Measurements from ENCODE around the gene SRRM2.
A peak's percentile ranks its signal among the peaks of the same experiment; 100 is the strongest.

The SRRM2 gene

DNA sequence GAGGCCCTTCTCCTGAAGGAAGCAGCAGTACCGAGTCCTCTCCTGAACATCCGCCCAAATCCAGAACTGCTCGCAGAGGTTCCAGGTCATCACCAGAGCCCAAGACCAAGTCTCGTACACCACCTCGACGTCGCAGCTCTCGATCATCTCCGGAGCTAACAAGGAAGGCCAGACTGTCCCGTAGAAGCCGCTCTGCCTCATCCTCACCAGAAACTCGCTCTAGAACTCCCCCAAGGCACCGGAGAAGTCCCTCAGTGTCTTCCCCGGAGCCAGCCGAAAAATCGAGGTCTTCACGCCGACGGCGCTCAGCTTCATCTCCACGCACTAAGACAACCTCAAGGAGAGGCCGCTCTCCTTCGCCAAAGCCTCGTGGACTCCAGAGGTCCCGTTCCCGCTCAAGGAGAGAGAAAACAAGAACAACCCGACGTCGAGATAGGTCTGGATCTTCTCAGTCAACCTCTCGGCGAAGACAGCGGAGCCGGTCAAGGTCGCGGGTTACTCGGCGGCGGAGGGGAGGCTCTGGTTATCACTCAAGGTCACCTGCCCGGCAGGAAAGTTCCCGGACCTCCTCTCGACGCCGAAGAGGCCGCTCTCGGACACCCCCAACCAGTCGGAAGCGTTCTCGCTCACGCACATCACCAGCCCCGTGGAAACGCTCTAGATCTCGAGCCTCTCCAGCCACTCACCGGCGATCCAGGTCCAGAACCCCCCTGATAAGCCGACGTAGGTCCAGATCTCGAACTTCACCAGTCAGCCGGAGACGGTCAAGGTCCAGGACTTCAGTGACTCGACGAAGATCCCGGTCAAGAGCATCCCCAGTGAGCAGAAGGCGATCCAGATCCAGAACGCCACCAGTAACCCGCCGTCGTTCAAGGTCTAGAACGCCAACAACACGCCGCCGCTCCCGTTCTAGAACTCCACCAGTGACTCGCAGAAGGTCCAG lies 13.3 kb downstream of the SRRM2 start:
- DNase-seq = no peak

DNA sequence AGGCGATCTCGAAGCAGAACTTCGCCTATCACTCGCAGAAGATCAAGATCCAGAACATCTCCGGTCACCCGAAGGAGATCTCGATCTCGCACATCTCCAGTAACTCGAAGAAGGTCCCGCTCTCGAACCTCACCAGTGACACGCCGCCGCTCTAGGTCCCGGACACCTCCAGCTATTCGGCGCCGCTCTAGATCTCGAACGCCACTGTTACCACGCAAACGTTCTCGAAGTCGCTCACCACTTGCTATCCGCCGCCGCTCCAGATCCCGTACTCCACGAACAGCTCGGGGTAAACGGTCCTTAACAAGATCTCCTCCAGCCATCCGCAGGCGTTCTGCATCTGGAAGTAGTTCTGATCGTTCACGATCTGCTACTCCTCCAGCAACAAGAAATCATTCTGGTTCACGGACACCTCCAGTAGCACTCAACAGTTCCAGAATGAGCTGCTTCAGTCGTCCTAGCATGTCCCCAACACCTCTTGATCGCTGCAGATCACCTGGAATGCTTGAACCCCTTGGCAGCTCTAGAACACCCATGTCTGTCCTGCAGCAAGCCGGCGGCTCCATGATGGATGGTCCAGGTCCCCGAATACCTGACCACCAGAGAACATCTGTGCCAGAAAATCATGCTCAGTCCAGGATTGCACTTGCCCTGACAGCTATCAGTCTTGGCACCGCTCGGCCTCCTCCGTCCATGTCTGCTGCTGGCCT lies 14.1 kb downstream of the SRRM2 start:
- no peak for DNase-seq

DNA sequence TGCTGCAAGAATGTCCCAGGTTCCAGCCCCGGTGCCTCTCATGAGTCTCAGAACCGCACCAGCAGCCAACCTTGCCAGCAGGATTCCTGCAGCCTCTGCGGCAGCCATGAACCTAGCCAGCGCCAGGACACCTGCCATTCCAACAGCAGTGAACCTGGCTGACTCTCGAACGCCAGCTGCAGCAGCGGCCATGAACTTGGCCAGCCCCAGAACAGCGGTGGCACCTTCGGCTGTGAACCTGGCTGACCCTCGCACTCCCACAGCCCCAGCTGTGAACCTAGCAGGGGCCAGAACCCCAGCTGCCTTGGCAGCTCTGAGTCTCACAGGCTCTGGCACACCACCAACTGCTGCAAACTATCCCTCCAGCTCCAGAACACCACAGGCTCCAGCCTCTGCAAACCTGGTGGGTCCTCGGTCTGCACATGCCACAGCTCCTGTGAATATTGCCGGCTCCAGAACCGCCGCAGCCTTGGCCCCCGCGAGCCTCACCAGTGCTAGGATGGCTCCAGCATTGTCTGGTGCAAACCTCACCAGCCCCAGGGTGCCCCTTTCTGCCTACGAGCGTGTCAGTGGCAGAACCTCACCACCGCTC lies 14.8 kb downstream of the SRRM2 start:
- no peak for DNase-seq

DNA sequence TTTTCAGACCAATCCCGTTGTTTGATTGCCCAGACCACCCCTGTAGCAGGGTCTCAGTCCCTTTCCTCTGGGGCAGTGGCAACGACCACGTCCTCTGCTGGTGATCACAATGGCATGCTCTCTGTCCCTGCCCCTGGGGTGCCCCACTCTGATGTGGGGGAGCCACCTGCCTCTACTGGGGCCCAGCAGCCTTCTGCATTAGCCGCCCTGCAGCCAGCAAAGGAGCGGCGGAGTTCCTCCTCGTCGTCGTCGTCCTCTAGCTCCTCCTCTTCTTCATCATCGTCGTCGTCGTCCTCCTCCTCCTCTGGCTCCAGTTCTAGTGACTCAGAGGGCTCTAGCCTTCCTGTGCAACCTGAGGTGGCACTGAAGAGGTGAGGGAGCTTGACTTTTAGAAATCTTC lies 15.5 kb downstream of the SRRM2 start:
- DNase-seq = no peak

DNA sequence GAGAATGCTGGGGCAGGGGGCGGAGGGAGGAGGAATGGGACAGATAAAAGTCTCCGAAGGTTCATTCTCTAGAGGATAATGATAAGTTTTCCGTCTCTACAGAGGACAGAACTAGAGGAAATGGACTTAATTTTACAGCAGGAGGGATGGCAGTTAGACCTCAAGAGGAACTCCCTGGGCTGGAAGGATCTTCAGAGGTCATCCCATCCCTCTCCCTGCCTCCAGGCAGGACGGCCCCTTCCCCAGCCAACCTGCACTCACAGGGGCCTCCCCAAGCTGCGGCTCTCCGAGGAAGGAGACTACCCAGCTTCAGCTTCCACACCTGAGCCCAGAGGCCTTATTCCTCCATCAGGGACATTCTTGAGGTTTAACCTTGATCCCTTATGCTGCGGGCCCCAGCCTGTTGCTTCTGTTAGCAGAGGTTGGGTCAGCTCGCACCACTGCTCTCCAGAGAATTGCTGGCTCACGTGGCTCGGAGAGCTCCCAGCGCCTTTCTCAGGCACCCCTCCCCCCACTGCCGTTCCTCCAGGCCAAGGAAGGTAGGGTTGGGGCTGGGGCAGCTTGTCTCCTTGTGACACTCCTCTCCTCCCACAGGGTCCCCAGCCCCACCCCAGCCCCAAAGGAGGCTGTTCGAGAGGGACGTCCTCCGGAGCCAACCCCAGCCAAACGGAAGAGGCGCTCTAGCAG lies 16.1 kb downstream of the SRRM2 start:
- DNase-seq = no peak

DNA sequence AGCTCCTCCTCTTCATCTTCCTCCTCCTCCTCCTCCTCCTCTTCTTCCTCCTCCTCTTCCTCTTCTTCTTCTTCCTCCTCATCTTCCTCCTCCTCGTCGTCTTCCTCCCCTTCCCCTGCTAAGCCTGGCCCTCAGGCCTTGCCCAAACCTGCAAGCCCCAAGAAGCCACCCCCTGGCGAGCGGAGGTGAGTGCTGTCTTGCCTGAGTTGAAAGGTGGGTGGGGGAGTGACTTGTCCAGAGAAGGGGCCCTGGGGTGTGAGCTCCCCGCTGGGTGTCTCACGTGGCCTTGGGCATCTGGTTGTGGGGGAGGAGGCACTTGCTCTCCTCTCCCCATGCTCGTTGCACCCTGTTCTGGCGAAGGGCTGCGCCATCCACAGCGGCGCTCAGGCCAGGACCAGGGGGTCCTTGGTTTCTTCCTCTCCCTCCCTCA lies 16.7 kb downstream of the SRRM2 start:
- no peak for DNase-seq

DNA sequence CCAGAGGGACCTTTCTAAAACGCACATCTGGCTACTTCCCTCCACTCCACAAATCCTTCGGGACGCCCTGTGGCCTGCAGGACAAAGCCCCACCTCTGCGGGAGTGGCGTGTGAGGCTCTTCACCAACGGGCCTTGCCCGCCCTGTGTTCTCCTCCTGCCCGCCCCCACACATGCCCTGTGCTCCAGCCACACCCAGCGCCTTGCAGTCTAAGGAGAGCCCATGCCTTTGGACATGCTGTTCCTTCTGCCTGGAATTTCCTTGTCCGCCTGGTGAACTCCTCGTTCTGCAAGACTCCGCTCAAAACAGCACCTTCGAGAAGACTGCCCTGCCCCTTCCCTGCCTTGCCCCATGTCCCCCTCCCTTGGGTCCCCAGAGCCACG lies 17.2 kb downstream of the SRRM2 start:
- no peak for DNase-seq

DNA sequence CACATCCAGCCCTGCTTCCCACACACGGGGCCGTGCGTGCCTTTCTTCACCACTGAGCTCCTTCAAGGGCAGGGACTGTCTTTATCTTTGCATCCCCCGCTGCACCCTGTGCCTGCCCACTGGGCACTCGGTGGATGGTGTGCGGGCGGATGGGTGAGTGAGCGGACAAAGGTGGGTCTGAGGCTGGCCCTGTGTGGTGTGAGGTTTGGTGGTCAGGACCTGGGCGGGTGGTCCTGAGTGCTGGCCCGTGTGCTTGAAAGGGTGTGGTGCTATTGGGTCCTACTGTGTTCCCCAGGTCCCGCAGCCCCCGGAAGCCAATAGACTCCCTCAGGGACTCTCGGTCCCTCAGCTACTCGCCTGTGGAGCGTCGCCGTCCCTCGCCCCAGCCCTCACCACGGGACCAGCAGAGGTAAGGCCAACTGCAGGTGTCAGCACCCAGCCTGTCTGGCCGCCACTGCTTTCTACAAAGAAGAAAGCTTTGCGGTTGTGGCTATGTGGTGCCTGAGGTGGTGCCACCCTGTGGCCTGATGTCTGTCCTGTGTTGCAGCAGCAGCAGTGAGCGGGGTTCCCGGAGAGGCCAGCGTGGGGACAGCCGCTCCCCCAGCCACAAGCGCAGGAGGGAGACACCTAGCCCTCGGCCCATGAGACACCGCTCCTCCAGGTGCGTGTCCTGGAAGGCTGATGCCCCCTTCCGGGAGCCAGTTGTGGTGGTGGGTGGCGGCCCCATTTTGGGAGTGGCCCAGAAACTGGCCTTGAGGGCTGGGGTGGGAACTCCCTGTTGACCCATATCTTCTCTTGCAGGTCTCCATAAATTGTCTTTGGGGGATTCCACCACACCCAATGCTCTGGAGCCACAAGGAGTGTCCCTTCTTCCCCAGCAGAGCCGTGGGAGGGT lies 17.9 kb downstream of the SRRM2 start:
- peak in 1 of 2 experiments; percentile 5 for DNase-seq

DNA sequence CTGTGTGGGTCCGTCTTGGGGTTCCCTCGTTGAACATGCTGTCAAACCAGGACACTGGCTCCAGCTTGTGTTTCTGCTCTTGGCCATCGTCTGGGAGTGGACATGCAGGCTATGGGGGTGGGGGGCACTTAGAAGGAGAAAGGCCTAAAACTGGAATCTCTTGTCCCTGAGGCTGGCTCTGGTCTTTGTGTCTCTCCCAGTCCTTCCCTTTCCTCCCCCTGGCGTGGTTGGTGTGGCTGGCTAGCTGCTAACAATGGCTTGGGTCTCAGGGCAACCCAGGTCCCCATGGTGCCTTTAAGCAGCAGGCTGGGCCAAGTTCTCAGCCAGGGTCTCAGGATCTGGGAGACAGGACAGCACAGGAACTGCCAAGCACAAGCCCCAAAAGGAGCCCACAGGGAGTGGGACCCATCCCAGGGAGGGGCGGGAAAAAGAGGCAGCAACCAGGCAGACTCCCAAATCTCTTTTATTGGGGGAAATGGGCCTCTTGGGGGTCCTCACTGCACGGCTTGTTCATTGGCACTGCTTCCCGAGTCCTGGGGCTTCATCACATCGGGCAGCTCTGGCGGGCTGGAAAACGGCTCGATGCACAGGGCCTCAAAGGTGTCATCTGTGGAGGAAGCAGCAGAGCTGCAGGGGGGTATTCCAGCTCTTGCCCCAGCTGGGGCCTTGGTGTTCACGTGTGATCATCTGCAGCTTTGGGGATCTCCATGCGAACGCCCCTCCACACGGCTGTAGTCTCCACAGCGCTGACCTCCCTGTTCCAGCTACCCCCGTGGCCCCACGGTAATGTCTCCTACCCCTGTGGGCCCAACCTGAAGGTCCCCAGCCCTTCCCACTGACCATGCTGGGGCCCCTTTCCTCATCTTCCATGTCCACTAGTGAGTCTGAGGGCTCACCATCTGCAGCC lies 19.3 kb downstream of the SRRM2 start:
- DNase-seq = no peak

DNA sequence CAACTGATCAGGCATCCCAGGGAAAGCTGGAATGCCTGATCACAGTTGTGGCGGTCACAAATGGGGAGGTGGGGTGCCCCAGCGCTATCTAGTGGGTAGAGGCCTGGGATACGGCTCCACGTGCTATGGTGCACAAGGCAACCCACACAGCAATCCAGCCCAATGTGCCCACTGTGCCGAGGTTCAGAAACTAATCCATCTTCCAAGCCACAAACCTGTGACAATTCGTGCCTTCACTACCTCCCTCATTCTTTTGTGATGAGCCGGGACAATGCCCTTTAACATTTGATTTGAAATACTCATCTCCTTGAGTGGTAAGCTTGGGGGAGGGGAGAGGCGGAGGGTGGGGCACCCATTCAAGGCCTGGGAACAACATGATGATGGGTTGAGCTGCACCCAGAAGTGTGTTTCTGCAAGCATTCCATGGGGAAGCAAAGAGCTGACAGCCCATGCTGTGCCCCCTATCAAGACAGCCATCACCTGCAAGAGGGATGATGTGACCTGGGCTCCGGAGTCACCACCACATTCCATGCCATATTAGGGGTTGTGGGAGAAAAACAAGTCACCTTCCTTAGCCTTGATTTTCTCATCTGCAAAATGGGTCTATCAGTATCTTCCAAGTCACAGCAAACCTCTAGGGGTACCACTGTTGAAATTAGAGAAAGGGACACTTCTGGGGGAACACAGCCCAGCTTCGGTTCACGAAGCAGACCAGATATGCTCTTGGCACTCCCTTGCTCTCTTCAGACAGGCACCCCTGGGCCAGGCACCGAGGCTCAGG lies 20.9 kb downstream of the SRRM2 start:
- DNase-seq = no peak

DNA sequence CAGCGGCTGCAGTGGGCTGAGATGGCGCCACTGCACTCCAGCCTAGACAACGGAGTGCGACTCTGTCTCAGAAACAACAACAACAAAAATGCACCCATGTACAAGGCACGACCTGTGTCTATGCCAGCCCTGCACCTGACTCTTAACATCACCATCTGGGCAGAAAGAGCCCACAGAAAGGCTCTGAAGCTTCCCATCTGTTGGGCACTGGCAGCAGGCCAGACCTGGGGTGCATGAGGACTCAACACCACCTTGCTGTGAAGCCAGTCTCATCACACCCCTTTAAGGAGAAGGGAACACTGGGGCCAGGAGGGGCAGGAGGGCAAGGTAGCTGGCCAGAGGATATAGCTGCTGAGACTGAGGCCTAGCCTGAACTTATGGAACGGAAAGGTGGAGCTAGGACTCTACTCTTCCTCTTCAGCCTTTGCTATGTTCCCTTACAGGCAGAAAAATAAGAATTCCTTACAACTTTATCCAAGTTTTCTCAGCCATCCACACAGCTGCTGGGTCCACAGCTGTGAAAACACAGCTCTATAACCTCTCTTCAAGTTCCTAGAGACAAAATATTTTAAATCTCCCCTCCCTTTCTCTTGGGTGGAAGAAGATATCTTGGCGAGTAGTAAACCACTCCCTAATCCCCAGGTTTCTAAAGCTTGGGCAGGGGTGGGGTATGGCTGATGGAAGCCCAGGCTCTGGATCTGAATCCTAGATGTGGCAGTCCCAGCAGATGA lies 21.9 kb downstream of the SRRM2 start:
- no peak for DNase-seq

DNA sequence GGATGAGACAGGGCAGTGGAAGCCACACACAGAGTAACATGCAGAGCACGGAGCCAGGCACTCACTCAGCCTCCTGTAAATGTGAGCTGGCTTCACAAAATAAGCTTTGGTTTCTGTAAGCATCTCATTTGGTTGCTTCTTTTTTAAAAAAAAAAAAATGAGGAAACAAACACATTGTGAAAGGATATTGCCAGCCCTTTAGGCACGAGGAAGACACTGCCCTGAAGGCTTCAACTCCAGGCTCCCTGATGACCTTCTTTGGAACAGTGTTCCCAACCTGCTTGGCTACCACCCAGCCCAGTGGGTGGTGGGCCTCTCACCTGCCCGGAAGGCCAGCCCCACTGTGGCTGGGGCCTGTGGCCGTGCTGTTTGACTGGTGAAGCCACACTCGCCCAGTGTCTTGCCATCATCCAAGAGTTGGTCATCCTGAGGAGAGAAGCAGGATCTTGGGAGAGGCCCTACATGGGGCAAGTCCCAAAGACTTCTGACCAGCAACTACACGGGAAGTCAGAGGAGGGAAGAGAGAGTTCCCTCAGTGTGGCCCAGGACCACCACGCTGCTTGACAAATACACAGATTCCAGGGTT lies 22.8 kb downstream of the SRRM2 start:
- DNase-seq = no peak

DNA sequence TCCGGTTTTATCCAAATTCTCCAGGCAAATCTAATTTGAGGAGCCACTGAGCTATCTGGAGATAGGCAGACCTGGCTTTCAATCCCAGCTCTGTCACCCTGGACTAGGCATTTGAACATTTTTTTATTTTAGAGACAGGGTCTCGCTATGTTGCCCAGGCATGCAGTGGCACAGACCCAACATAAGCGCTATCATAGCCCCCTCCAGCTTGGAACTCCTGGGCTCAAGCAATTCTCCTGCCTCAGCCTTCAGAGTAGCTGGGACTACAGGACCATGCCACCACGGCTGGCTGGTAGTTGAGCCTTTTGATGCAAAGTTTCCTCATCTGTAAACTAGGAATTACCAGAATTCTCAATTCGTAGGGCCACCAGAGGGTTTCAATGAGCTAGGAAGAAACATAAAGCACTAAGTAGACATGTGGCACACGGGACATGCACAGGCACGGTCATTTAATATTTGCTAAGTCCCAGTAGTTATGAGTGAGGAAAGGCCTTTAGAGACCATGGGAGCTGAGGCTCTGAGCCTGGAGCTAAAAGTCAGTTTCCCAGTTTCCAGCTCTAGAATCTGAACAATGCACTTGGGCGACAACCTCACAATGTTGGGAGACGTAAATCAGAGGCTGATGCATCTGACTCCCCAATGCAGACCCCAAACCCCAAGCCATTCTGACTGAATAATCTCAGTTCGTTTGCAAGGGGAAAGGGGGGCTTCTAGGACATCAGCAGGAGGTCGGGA lies 23.5 kb downstream of the SRRM2 start:
- DNase-seq = no peak

DNA sequence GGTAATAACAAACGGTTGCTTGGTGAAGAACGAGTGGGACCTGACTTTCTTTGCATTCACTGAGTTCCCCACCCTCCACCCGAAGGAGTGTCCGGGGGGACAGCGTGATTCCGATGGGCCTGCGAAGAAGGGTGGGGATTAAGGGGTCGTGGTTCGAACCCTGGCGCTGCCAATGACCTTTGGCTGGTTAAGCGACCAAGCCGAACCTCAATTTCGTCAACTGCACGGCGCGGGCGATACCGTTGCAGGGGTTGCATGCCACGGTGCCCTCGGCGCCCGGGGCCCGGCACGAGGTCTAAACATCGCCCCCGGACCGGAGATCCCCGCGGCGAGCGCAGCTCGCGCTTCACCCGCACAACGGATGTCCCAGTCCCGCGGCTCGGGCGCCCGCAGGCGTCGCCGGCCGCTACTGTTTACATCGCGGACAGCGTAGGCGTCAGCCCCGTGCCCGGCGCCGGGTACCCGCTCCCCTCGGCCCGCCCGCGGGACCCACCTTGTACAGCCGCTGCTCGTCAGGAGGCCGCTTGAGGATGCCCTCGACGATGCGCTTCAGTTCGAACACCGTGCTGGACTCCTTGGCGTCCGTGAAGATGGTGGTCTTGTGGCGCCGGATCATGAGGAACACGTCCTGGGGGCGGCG lies 24.2 kb downstream of the SRRM2 start:
- no peak for DNase-seq

DNA sequence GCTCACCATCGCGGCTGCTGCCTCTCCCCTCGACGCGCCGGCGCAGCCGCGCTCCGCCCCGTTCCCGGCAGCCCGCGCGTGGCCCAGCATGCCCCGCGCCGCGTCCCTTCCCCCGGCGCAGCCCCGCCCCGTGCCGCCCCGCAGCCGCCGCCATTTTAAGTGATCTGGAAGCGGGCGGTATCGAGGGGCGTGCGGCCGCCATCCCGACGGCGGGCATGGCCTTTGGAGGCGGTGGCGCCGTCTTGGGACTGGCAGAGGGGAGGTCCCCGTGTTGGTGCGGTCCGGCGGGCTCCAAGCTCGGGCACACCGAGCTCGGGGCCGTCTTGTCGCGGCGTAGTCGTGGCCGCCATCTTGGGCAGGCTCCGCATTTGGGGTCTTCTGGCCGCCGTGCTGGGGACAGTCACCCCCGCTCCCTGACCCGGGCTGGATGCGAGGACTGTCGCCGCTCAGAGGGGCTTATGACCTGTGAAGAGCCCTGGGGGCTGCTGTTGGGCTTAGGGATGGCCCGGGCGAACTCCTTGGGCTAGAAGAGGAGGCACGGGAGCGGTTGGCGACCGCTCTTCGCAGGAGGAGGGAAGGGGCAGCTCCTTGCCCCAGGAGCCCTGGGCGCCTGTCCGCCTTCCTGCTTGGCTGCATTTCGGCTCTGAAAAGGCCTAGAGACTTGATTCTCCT lies 24.9 kb downstream of the SRRM2 start, which contains the start of gene ELOB:
Gene ELOB, minus strand, starts transcription at position 50 of the 672 bp plus-strand sequence. Its CDS starts 41 bp downstream, at position 9.
- DNase-seq = peak; percentile 67 to 68

DNA sequence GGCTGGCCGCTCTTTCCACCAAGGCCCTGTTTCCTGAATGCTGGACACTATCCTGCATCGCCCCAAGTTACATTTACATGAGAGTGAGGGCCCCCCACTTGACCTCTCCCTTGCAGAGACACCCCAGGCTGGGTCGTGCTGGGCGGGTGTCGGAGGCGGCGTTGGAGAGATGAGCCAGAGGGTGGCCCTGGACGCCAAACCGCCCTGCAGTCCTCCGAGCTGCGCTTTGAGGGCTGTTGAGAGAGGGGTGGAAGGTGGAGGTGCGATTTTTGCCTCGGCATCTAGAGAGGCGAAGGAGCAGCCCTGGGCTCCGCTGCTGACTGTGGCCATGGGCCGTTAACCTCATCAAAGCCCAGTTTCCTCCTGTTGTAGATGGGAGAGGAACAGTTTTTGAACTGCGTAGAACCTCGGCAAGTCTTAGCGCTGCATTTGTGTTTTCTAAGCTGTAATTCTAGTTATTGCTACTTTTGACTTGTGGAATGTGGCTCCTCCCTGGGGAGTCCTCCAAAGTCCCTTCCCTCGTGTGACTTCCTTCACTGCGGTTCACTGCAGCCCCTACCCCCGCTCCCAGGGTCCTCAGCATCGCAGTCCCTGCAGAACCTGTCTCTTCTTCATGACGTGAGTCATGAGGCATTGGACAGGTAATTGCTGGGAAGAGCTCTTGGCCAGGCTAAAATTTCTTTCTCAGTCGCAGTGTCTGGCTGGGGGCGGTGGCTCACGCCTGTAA lies 25.6 kb downstream of the SRRM2 start:
- DNase-seq = no peak

DNA sequence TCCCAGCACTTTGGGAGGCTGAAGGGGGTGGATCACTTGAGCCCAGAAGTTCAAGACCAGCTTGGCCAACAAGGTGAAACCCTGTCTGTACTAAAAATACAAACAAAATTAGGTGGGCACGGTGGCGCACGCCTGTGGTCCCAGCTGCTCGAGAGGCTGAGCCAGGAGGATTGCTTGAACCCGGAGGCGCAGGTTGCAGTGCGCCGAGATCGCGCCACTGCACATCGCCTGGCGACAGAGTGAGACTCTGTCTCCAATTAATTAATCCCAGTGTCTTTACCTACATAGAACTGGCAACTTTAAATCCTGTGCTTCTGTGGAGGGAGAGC lies 26.2 kb downstream of the SRRM2 start:
- no peak for DNase-seq
